ENCODE data around the gene TMC2.

DNA sequence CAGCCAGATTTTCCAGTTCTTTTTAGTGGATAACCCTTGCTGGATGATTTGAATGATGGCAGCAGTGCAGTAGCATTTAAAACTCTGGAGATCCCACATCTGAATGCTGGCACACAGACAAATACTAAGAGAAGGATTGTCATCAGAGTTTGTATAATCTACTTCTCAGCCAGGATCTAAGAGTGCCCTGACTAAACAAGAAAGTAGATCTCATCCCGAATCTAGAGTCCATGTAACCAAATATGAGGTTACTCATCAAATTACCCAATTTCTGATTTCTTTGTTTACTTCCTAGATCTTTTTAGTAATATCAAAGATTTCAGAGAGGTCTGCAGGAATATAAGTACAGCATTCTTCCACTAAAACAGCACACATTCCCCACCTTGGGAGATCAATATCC, 7.8 kb downstream of the TMC2 start:
- TF ChIP-seq, protein P1, sequence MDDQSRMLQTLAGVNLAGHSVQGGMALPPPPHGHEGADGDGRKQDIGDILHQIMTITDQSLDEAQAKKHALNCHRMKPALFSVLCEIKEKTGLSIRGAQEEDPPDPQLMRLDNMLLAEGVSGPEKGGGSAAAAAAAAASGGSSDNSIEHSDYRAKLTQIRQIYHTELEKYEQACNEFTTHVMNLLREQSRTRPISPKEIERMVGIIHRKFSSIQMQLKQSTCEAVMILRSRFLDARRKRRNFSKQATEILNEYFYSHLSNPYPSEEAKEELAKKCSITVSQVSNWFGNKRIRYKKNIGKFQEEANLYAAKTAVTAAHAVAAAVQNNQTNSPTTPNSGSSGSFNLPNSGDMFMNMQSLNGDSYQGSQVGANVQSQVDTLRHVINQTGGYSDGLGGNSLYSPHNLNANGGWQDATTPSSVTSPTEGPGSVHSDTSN (IDR thresholded peaks at IDR 0.05), result no peak
- TF ChIP-seq POLR2AphosphoS5 (IDR thresholded peaks at IDR 0.05; ENCODE audit: low read depth, low read length) (no peak), RAD21 (IDR thresholded peaks at IDR 0.05; ENCODE audit: low read length) (no peak), TEAD4 (IDR thresholded peaks at IDR 0.05; ENCODE audit: borderline replicate concordance, insufficient read depth) (no peak), CHD2 (IDR thresholded peaks at IDR 0.05; ENCODE audit: low read length, partially characterized antibody) (no peak), NFIC (IDR thresholded peaks at IDR 0.05; ENCODE audit: borderline replicate concordance) (no peak)
- TF ChIP-seq, protein P2, sequence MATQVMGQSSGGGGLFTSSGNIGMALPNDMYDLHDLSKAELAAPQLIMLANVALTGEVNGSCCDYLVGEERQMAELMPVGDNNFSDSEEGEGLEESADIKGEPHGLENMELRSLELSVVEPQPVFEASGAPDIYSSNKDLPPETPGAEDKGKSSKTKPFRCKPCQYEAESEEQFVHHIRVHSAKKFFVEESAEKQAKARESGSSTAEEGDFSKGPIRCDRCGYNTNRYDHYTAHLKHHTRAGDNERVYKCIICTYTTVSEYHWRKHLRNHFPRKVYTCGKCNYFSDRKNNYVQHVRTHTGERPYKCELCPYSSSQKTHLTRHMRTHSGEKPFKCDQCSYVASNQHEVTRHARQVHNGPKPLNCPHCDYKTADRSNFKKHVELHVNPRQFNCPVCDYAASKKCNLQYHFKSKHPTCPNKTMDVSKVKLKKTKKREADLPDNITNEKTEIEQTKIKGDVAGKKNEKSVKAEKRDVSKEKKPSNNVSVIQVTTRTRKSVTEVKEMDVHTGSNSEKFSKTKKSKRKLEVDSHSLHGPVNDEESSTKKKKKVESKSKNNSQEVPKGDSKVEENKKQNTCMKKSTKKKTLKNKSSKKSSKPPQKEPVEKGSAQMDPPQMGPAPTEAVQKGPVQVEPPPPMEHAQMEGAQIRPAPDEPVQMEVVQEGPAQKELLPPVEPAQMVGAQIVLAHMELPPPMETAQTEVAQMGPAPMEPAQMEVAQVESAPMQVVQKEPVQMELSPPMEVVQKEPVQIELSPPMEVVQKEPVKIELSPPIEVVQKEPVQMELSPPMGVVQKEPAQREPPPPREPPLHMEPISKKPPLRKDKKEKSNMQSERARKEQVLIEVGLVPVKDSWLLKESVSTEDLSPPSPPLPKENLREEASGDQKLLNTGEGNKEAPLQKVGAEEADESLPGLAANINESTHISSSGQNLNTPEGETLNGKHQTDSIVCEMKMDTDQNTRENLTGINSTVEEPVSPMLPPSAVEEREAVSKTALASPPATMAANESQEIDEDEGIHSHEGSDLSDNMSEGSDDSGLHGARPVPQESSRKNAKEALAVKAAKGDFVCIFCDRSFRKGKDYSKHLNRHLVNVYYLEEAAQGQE (IDR thresholded peaks at IDR 0.05; ENCODE audit: low read depth, low read length), result no peak
- TF ChIP-seq, protein P3, sequence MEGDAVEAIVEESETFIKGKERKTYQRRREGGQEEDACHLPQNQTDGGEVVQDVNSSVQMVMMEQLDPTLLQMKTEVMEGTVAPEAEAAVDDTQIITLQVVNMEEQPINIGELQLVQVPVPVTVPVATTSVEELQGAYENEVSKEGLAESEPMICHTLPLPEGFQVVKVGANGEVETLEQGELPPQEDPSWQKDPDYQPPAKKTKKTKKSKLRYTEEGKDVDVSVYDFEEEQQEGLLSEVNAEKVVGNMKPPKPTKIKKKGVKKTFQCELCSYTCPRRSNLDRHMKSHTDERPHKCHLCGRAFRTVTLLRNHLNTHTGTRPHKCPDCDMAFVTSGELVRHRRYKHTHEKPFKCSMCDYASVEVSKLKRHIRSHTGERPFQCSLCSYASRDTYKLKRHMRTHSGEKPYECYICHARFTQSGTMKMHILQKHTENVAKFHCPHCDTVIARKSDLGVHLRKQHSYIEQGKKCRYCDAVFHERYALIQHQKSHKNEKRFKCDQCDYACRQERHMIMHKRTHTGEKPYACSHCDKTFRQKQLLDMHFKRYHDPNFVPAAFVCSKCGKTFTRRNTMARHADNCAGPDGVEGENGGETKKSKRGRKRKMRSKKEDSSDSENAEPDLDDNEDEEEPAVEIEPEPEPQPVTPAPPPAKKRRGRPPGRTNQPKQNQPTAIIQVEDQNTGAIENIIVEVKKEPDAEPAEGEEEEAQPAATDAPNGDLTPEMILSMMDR (IDR thresholded peaks at IDR 0.05), result no peak
